GM19372 (cell line): ENCODE measurements around the gene HMG20A.

ENCODE experiments used
- ATAC-seq: cut with Tn5 transposase; IDR thresholded peaks from one replicate; pipeline ENCODE4 v1.9.1; 2021; ENCODE audit warnings: mild to moderate bottlenecking, low read depth, moderate library complexity; ENCODE audit not compliant: unreplicated experiment

The HMG20A gene

DNA sequence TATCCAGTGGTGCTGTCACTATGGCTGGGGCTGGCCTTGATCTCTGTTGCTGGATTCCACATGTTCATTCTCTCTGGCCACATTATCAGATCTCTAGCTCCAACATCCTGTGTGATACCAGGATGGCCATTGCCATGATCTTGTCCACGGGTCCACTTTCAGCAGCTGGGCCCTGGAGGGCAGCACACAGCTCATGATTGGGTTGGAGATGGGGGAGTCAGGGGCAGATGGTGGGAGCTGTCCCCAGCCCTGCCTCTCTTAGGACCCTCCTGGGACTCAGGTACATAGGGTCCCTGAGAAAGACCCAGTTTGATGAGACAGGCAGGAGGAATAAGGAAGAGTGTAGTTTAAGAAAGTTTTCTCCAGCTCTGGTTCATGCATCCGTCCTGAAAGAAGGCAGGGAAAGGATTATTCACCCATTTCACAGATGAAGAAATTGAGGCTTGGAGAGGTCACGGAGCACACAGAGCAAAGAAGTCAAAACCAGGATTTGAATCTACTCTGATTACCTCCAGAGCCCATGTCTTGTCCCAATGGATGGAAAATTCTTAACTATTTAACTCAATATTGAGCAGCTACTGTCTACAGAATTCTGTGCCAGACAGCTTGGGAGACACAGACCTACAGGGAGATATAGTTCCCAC, 111.5 kb downstream of the HMG20A start:
- no peak for ATAC-seq

DNA sequence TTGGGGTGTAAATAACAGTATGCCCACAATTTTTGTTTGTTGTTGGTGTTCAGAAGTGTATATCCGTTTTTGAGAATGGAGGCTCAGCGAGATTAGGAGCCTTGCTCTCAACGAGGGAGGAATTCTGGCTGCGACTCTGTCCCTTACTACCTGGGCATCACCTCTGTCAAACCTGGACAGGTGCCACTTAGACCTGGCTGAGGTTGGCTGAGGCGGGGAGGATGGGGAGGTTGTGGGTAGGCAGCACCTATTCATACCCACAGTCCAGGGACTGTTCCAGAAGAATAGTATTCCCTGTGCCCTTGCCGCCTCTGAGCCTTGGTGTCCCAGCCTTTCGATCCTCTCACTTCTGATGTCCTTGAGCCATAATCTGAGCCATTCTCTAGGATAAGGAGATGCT, 112.2 kb downstream of the HMG20A start:
- no peak for ATAC-seq

GRCh38 chr15:77533578-77534430, 113.1 kb downstream of the HMG20A start:
- no peak for ATAC-seq
